Fibroblast of villous mesenchyme (primary cell): ENCODE results near the gene ERCC8. TPM values are rescaled to one million over a fixed set of nuclear protein-coding genes. Genes with fewer than 3 reads are reported as not detected.

Source experiments
- DNase-seq: peaks from one replicate; pipeline ENCODE4 v3.0.0-alpha.2; 2010; ENCODE audit warnings: low read depth
- H3K4me3 ChIP-seq: 2 replicates; pipeline ENCODE4 v1.5.1; 2011; ENCODE audit warnings: low read depth, mild to moderate bottlenecking, low read length
- CTCF ChIP-seq: IDR thresholded peaks from 2 replicates; pipeline ENCODE4 v1.5.1; 2012; ENCODE audit warnings: low read depth, mild to moderate bottlenecking, low read length; ENCODE audit not compliant: insufficient read depth
- total RNA-seq: library from RNA; depleted of rRNA; stranded (reverse); fragments of >200 nt; gene quantifications from 2 replicates; pipeline ENCODE4 v1.2.3, GENCODE V29; 2012

Gene ERCC8
- total RNA-seq, 1 donor: 19.9 TPM

DNA sequence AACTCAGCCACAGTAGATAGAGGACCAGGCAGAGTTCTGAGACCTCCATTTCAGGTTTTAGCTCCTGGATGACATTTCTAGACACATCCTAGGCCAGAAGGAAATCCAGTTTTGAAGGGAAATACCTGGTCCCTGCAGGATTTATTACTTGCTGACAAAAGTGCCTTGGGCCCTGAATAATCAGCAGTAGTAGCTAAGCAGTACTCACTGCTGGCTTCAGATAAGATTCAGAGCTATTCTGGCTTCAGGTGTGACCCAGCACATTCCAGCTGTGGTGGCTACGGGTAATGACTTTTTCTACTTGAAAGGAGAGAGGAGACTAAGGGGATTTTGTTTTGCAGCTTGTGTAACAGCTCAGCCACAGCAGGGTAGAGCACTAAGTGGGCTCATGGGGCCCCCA, 34.1 kb upstream of the ERCC8 start:
- no peak for DNase-seq
- TF ChIP-seq CTCF: no peak

DNA sequence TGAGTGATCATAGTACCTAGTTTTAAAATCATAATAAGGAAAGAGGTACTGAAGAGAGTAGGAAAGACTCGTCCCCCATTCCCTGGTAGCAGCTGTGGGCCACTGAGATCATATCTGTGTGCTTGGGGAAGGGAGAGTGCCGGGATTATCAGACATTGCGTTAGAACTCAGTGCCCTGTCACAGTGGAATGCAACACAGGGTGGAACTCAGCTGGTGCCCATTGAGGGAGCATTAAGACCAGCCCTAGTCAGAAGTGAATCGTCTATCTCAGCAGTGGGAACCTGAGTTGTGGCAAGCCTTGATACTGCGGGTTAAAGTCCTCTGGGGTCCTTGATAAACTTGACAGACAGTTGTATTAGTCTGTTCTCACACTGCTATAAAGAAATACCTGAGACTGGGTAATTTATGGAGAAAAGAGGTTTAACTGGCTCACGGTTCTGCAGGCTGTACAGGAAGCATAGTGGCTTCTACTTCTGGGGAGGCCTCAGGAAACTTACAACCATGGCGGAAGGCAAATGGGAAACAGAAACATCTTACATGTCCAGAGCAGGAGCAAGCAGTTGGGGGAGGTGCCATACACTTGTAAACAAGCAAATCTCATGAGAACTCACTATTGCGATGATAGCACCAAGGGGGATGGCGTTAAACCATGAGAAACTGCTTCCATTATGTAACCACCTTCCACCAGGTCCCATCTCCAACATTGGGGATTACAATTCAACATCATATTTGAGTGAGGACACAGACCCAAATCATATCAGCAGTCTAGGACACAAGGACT, 33.3 kb upstream of the ERCC8 start:
- TF ChIP-seq CTCF: no peak
- no peak overlapping the region for H3K4me3 ChIP-seq
- DNase-seq: peak; percentile 28

More for the DNA sequence above, 34.1 kb upstream of the ERCC8 start:
- no peak overlapping the region for H3K4me3 ChIP-seq

GRCh38 chr5:60972231-60972630, 27.4 kb upstream of the ERCC8 start:
- no peak for DNase-seq
- no peak for TF ChIP-seq CTCF

GRCh38 chr5:60961685-60962084, 16.8 kb upstream of the ERCC8 start:
- H3K4me3 ChIP-seq: no peak overlapping the region
- no peak for TF ChIP-seq CTCF
- DNase-seq: peak; percentile 57

More at GRCh38 chr5:60972231-60972630, 27.4 kb upstream of the ERCC8 start:
- H3K4me3 ChIP-seq: no peak overlapping the region

DNA sequence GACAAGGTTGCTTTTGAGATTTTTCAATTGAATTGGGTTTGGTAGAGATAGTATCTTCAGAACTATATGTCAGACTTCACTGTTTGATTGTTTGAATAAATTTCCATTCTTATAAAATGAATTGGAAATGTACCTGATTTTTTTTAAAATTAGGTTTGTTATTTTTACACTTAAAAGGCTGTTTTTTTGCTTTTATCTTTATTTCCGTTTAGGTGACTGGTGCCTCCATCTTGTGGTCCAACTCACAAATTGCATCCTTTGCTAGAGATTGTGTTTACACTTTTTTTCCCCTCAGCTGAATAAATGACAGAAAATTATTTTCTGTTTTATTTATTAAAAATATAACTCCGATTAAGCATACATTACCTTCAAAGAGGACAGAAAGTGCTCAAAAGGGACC, 15.7 kb upstream of the ERCC8 start:
- peak; percentile 39 for DNase-seq
- peak; percentile 72 for TF ChIP-seq CTCF
- no peak overlapping the region for H3K4me3 ChIP-seq

DNA sequence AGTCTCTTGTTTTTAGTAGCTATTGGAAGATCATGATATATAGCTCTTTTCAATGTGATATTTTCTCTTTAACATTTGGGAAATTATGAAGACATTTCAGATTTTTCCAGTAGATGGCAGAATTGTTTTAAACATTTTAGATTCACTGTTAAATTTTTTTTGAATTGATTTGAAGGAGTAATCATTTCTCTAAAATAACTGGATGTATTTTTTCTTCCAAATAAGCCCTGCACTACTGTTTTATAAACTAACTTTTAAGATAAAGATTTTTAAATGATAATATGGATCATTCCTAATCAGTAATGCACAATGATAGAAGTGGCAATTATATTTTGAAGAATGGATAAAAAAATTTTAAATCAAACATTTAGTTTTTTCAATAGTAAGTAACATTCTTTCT, 14.3 kb upstream of the ERCC8 start:
- no peak for TF ChIP-seq CTCF
- DNase-seq: peak; percentile 30
- no peak overlapping the region for H3K4me3 ChIP-seq

DNA sequence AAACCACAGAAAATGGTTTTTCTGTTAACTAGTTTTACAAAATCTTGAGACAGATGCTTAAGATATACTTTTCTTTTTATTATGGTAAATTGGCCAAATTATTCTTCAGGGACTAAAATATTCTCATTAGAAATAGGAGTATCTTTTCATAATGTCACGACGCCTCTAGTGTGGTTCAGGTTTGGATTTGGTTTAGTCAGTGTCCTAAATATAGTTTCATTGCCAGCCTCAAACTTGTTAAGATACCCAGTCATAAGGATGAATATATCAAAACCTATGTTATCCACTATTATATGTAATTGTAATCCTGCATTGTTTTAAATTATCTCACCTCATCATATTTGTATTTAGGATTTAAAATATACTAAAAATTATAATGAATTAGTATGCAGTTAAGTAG, 13.8 kb upstream of the ERCC8 start:
- TF ChIP-seq CTCF: no peak
- DNase-seq: no peak

More for the DNA sequence above, 13.8 kb upstream of the ERCC8 start:
- no peak overlapping the region for H3K4me3 ChIP-seq
